ENCODE results near the gene GALNT11. TPM values are rescaled to one million over a fixed set of nuclear protein-coding genes. Genes with fewer than 3 reads are reported as not detected.
"Not testable (repeated sequence)": the region's sequence is repeated elsewhere in the genome, so short reads cannot be mapped to it uniquely, and the experiment has no call there.

The GALNT11 gene
- total and polyA plus RNA-seq, 7 donors, result 8.8 to 48.2 (median 35.7) TPM

- H3K9me3 ChIP-seq; H3K27ac ChIP-seq; DNase-seq; H3K36me3 ChIP-seq; H3K4me3 ChIP-seq; H3K27me3 ChIP-seq; intact Hi-C loops (cut with DNase I); H3K4me1 ChIP-seq: not testable (repeated sequence)
- 91 to 92% methylated on average over 10 of the region's 10 CpGs for WGBS, 2 donors
These were observed 40.4 kb downstream of the GALNT11 start for GRCh38 chr7:152065800-152066344.

- intact Hi-C loops (cut with DNase I), result no loop called here
- no peak for DNase-seq
- no peaks in the 10 kb centered on the region for H3K36me3 ChIP-seq
- no peak for TF ChIP-seq POLR2AphosphoS5 (IDR thresholded peaks at IDR 0.05)
- TF ChIP-seq CTCF (IDR thresholded peaks at IDR 0.05), result no peak
- TF ChIP-seq EP300 (IDR thresholded peaks at IDR 0.05), result no peak
- TF ChIP-seq POLR2A (IDR thresholded peaks at IDR 0.05), result no peak
- peaks cover 0 to 6% (median 3%) of the 10 kb centered on the region in 4 donors for H3K4me1 ChIP-seq
- H3K4me3 ChIP-seq, result no peak overlapping the region
- H3K27me3 ChIP-seq, result no peaks in the 10 kb centered on the region
- H3K27ac ChIP-seq, result no peak overlapping the region
- no peaks in the 10 kb centered on the region for H3K9me3 ChIP-seq
- WGBS, 2 donors, result 89 to 93% methylated on average over 4 of the region's 4 CpGs
These were observed 46.9 kb downstream of the GALNT11 start for GRCh38 chr7:152072421-152072820.

DNA sequence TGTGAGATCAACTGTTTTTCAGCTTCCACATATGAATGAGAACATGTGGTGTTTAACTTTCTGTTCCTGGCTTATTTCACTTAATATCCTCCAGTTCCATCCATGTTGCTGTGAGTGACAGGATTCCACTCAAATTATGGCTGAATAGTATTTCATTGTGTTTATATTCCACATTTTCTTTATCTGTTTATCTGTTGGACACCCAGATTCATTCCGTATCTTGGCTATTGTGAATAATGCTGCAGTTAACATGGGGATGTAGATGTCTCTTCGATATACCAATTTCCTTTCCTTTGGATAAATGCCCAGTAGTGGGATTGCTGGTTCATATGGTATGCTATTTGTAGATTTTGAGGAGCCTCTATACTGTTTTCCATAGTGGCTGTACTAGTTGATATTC, 47.9 kb downstream of the GALNT11 start:
- H3K27ac ChIP-seq, result no peak overlapping the region
- no peaks in the 10 kb centered on the region for H3K36me3 ChIP-seq
- intact Hi-C loops (cut with DNase I), result no loop called here
- DNase-seq, result no peak
- no peaks in the 10 kb centered on the region for H3K9me3 ChIP-seq
- 87 to 95% methylated on average over 2 of the region's 2 CpGs for WGBS, 2 donors
- no peak overlapping the region for H3K4me3 ChIP-seq
- H3K27me3 ChIP-seq, result no peaks in the 10 kb centered on the region
- TF ChIP-seq EP300 (IDR thresholded peaks at IDR 0.05), result no peak
- no peak for TF ChIP-seq CTCF (IDR thresholded peaks at IDR 0.05)
- TF ChIP-seq POLR2AphosphoS5 (IDR thresholded peaks at IDR 0.05), result no peak
- no peak for TF ChIP-seq POLR2A (IDR thresholded peaks at IDR 0.05)
- peaks cover 0 to 6% (median 3%) of the 10 kb centered on the region in 4 donors for H3K4me1 ChIP-seq

GRCh38 chr7:152074673-152075072, 49.2 kb downstream of the GALNT11 start:
- DNase-seq, result no peak
- no peak overlapping the region for H3K27ac ChIP-seq
- no peaks in the 10 kb centered on the region for H3K9me3 ChIP-seq
- 78 to 93% methylated on average over 2 of the region's 2 CpGs for WGBS, 2 donors
- H3K4me1 ChIP-seq, result peaks cover 0 to 6% (median 3%) of the 10 kb centered on the region in 4 donors
- no peak for TF ChIP-seq EP300 (IDR thresholded peaks at IDR 0.05)
- no peak for TF ChIP-seq POLR2A (IDR thresholded peaks at IDR 0.05)
- no peak for TF ChIP-seq POLR2AphosphoS5 (IDR thresholded peaks at IDR 0.05)
- no peaks in the 10 kb centered on the region for H3K36me3 ChIP-seq
- H3K27me3 ChIP-seq, result no peaks in the 10 kb centered on the region
- H3K4me3 ChIP-seq, result no peak overlapping the region
- intact Hi-C loops (cut with DNase I), result no loop called here

DNA sequence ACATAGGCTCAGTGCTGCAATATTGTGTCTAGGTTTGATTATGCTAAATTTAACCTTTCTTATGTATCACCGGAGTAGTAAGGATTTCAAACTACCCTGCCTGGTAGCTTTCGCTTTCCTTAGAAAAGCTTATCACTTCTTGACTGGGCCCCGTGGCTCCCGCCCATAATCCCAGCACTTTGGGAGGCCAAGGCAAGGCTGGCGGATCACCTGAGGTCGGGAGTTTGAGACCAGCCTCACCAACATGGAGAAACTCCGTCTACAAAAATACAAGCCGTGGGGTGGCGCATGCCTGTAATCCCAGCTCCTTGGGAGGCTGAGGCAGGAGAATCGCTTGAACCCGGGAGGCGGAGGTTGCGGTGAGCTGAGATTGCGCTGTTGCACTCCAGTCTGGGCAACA, 49.9 kb downstream of the GALNT11 start:
- not testable (repeated sequence) for H3K27ac ChIP-seq, H3K4me1 ChIP-seq
- WGBS, 2 donors, result 91 to 94% methylated on average over 14 of the region's 14 CpGs

GRCh38 chr7:152076324-152076821, 50.9 kb downstream of the GALNT11 start:
- WGBS, 2 donors, result 27 to 67% methylated on average over 8 of the region's 8 CpGs
- no peaks in the 10 kb centered on the region for H3K36me3 ChIP-seq
- intact Hi-C loops (cut with DNase I), result no loop called here
- H3K27me3 ChIP-seq, result no peaks in the 10 kb centered on the region
- no peaks in the 10 kb centered on the region for H3K9me3 ChIP-seq
- no peak for DNase-seq
- peaks cover 0 to 6% (median 3%) of the 10 kb centered on the region in 4 donors for H3K4me1 ChIP-seq
- no peak for TF ChIP-seq POLR2A (IDR thresholded peaks at IDR 0.05)
- no peak for TF ChIP-seq EP300 (IDR thresholded peaks at IDR 0.05)
- TF ChIP-seq CTCF (IDR thresholded peaks at IDR 0.05), result peak in 1 of 4 experiments; percentile 23
- TF ChIP-seq POLR2AphosphoS5 (IDR thresholded peaks at IDR 0.05), result no peak
- no peak overlapping the region for H3K4me3 ChIP-seq
- no peak overlapping the region for H3K27ac ChIP-seq

More for the DNA sequence above, 49.9 kb downstream of the GALNT11 start:
- intact Hi-C loops (cut with DNase I); DNase-seq; H3K27me3 ChIP-seq; H3K36me3 ChIP-seq; H3K9me3 ChIP-seq; H3K4me3 ChIP-seq: not testable (repeated sequence)

Data from sigmoid colon (tissue), 7 donors.